NCI-H2227 treated with DMSO at 0.1 percent for 48 hours (cell line): ENCODE results near the gene NAT16.
"Not testable (repeated sequence)": the region's sequence is repeated elsewhere in the genome, so short reads cannot be mapped to it uniquely, and the experiment has no call there.

Source experiments
- DNase-seq: peaks from one replicate; lab custom pipeline; 2025; lab: John Stamatoyannopoulos, UW

The NAT16 gene

GRCh38 chr7:101201695-101202602 is 21.9 kb upstream of the NAT16 start:
- DNase-seq = no peak

DNA sequence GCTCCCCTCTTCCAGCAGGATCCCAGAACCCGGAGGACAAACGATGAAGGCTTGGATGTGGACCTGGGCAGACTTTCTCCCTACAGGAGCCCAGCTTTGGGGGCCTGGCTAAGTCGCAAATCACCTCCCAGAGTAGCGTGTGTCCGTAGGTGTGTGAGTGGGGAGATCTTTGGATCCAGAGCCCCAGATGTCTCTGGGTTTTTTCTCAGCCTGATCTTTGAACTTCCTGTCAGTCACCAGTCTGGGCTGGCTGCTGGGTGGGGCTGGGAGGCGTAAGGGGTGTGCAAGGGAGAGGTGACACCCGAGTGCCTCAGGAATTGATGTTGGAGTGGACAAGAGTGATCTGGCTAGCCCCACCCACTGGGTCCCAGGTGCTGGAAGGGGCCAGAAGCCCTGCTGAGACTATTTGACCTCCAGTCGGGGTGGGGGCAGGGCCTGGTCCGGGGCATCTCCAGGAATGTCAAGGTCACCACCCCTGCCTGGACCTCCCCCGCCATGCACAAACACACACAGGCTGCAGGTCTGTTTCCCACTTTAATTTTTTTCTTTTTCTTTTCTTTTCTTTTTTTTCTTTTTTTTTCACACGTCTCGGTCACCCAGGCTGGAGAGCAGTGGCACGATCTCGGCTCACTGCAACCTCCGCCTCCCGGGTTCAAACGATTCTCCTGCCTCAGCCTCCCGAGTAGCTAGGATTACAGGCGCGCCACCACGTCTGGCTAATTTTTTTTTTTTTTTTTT is 20.9 kb upstream of the NAT16 start, which contains the start of gene MOGAT3:
TSS of gene MOGAT3 (minus strand) at position 175 of the 738 bp plus-strand sequence. CDS start 182 bp downstream, outside the sequence.
- DNase-seq = no peak

GRCh38 chr7:101200504-101200861 is 20.4 kb upstream of the NAT16 start:
- DNase-seq = no peak

- not testable (repeated sequence) for DNase-seq
Measured at GRCh38 chr7:101199522-101199921, 19.4 kb upstream of the NAT16 start.

- DNase-seq = no peak
Measured at GRCh38 chr7:101198476-101198875, 18.4 kb upstream of the NAT16 start.

DNA sequence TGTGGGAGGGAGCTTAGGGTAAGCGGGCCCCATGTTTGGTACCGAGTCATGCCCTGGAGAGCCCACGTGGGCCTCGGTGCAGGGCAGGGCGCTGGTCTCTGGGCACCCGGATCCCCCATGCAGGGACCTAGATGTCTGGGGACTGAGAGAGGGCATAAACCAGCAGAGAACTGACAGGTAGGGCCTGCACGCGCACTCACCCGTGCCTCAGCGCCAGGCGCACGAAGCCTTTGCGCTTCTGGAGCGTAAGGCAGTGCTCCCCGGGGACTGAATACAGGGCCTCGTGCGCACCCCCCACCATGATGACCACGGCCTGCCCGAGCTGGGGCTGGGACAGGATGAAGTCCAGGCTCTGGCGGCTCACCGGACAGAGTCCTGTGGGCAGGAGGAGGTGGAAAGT is 17.9 kb upstream of the NAT16 start:
- no peak for DNase-seq

DNA sequence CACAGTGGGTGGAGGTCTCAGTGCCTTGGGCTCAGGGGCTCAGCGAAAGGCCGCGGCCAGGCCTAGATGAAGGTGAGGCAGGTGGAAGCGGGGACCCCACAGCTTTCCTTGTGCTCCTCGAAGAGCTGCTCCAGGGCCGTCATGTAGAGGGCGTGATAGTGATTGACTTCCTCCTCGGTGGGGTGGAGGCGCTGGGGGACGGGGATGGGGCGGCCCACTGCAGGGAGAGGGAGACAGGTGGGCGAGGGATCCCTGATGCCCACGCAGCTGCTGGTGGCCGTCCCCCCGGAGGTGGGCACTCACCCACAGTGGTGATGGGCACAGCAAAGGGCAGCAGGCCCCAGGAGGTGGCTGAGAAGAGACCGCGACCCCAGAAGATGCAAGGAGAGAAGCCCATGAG is 15.8 kb upstream of the NAT16 start:
- no peak for DNase-seq

GRCh38 chr7:101189109-101189508 is 9.0 kb upstream of the NAT16 start:
- no peak for DNase-seq

DNA sequence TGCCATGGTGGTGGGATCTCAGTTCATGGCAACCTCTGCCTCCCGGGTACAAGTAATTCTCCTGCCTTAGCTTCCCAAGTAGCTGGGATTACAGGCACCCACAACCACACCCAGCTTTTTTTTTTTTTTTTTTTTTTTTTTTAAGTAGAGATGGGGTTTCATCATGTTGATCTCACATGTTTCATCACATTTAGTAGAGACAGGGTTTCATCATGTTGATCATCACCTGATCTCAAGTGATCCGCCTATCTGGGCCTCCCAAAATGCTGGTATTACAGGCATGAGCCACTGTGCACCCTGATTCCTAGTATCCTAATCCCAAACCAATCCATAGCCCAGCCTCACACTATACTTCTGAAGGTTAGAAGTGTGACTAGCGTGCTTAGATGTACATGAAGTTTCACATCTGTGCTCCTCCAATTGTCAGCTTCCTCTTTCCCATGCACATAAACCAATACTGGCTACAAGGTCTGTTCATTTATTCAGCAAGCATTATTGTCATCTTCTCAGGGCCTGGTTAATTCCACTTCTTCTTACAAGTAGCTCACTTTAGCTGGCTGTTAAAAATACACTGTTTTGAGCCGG is 6.8 kb upstream of the NAT16 start:
- no peak for DNase-seq

DNA sequence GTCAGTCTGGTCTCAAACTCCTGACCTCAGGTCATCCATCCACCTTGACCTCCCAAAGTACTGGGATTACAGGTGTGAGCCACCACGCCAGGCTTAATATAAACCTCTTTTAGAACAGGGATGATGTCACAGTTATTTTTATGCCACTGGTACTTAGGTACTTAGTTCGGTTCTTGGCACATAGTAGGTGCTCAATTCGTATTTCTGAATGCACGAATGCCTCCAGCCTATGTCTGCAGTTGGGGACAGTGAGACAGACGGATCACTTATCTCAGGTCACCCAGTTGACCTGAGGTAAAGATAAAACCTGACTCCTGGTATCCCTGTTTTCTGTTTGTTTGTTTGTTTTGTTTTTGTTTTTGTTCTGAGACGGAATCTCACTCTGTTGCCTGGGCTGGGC is 6.1 kb upstream of the NAT16 start:
- no peak for DNase-seq

DNA sequence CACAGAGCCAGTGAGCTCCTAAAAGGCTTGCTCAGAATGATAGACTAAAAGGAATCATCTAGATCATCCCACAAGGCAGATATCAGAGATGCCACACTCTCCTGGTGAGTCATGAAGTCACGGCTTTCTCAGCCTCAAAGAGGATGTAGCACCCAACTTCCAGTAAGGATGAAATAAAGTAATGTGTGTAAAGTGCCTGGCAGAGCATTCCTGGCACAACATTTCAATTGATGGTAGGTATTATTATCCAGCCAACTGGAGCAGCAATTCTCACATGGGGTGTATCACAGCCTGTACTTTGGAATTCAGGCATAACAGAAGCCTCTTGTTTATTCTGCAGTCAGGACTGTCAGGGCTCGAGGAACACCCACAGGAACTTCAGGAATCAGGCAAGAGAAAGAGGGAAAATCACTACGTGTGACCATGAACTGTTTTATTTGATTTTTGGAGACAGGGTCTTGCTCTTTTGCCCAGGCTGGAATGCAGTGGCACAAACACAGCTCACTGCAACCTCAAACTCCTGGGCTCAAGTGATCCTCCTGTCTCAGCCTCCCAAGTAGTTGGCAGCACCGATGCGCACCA is 5.3 kb upstream of the NAT16 start:
- no peak for DNase-seq

- DNase-seq = no peak
Measured at GRCh38 chr7:101179713-101180112, 380 bp downstream of the NAT16 start.

GRCh38 chr7:101179117-101179516 is 976 bp downstream of the NAT16 start:
- peak; percentile 21 for DNase-seq

GRCh38 chr7:101177644-101178043 is 2.4 kb downstream of the NAT16 start:
- no peak for DNase-seq

GRCh38 chr7:101175664-101176063 is 4.4 kb downstream of the NAT16 start:
- DNase-seq = no peak

GRCh38 chr7:101174322-101174854 is 5.7 kb downstream of the NAT16 start:
- no peak for DNase-seq

DNA sequence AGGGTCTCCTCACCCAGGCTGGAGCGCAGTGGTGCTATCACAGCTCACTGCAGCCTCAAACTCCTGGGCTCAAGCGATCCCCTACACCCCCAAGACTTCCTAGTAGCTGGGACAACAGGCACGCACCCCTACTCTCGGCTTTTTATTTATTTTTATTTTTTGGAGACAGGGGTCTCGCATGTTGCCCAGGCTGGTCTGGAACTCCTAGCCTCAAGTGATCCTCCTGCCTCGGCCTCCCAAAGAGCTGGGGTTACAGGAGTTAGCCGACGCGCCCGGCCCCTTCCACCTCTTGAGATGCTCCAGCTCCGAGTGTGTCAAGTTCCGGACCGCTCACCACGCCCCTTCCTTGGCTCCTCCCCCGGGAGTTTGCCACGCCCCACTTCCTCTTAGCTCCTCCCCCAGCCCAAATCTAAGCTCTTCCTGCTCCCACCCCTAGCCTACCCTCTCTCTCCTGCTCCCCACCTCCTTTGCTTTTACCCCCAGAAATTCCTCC is 6.3 kb downstream of the NAT16 start:
- no peak for DNase-seq

GRCh38 chr7:101172854-101173751 is 7.0 kb downstream of the NAT16 start:
- DNase-seq = no peak

DNA sequence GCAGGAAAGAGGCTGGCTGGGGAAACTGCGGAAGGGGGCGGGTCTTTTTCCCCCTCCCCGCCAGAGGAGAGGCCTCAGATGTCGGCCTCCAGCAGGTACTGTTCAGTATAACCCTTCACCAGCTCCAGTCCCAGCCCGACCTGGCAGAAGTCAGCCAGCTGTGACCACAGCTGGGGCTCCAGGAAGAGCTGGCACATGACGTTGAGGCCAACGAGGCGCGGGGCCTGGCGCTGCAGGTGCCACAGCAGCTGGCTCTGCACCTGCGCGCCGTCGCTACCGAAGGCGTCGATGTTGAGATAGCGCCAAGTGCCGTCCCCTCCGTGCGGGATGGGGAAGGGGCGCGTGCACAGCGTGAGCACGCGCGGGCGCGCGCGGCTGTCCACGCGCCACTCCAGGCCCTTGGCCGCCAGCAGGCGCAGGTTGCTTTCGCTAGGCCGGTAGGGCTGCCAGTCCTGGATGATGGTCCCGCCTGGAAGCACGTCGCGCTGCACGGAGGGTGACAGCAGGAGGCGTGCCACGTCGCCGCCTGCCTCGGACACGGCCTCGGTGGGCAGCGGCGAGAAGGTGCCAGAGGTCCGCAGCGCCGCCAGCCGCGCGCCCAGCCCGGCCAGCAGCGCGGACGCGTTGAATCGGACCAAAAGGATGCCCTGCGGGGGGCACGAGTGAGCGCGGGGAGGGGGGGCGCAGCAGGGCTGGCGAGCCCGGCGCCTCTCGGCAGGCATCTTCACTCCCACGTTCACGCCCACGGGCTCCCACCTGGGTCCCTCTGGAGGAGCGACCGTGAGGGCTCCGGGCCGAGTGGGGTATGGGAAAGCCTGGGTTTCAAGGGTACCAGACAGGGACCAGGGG is 7.9 kb downstream of the NAT16 start:
- DNase-seq = no peak

- DNase-seq = no peak
Measured at GRCh38 chr7:101171442-101171837, 8.7 kb downstream of the NAT16 start.
